ENCODE data around the gene OR4D11. TPM values are rescaled to one million over a fixed set of nuclear protein-coding genes. Genes with fewer than 3 reads are reported as not detected.
"Not testable (repeated sequence)": the region's sequence is repeated elsewhere in the genome, so short reads cannot be mapped to it uniquely, and the experiment has no call there.

OR4D11 gene
- total and polyA plus RNA-seq, 7 donors = not detected

GRCh38 chr11:59528711-59529110 lies 25.3 kb downstream of the OR4D11 start:
- no peaks in the 10 kb centered on the region for H3K9me3 ChIP-seq
- H3K27ac ChIP-seq = no peak overlapping the region
- no peak overlapping the region for H3K4me3 ChIP-seq
- intact Hi-C loops (cut with DNase I) = no loop called here
- no peaks in the 10 kb centered on the region for H3K4me1 ChIP-seq
- no peaks in the 10 kb centered on the region for H3K36me3 ChIP-seq (ENCODE audit: insufficient read depth in 1 of 2, low read depth in 1 of 2)
- DNase-seq = no peak
- TF ChIP-seq, protein P1, sequence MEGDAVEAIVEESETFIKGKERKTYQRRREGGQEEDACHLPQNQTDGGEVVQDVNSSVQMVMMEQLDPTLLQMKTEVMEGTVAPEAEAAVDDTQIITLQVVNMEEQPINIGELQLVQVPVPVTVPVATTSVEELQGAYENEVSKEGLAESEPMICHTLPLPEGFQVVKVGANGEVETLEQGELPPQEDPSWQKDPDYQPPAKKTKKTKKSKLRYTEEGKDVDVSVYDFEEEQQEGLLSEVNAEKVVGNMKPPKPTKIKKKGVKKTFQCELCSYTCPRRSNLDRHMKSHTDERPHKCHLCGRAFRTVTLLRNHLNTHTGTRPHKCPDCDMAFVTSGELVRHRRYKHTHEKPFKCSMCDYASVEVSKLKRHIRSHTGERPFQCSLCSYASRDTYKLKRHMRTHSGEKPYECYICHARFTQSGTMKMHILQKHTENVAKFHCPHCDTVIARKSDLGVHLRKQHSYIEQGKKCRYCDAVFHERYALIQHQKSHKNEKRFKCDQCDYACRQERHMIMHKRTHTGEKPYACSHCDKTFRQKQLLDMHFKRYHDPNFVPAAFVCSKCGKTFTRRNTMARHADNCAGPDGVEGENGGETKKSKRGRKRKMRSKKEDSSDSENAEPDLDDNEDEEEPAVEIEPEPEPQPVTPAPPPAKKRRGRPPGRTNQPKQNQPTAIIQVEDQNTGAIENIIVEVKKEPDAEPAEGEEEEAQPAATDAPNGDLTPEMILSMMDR (IDR thresholded peaks at IDR 0.05) = no peak
- no peak for ATAC-seq
- 39 to 42% (median 40%) methylated on average over 7 of the region's 7 CpGs for WGBS, 3 donors
- H3K27me3 ChIP-seq (ENCODE audit: insufficient read depth in 3 of 3, low read length in 2 of 3) = no peaks in the 10 kb centered on the region

DNA sequence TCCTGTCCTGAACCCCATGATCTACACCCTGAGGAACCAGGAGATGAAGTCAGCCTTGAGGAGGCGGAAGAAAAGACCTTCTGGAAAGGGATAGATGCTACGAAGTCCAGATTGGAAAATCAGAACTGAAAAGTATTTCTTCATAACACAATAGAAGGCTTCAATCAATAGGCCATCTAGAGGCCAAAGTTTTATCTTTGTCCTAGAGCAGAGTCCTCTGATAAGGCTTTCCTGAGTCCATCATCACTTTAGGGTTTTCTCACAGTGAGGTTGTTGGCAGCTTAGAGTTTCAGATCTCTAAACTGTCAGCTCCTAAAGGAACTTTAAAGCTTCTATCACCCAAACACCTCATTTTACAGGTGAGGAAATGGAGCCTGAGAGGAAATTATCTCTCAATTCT lies 29.2 kb downstream of the OR4D11 start:
- no peak overlapping the region for H3K27ac ChIP-seq
- intact Hi-C loops (cut with DNase I) = loop anchor here in 1 of 2 donors (10.0 kb wide), 1 partner anchor 272 kb away; no protein-coding TSS in a partner anchor
- no peaks in the 10 kb centered on the region for H3K27me3 ChIP-seq (ENCODE audit: insufficient read depth in 3 of 3, low read length in 2 of 3)
- H3K9me3 ChIP-seq = no peaks in the 10 kb centered on the region
- H3K4me1 ChIP-seq = peaks cover 6% of the 10 kb centered on the region
- WGBS, 3 donors = 82 to 89% (median 88%) methylated on average over 2 of the region's 2 CpGs
- ATAC-seq = no peak
- no peak overlapping the region for H3K4me3 ChIP-seq
- no peak for DNase-seq
- H3K36me3 ChIP-seq (ENCODE audit: insufficient read depth in 1 of 2, low read depth in 1 of 2) = no peaks in the 10 kb centered on the region
- TF ChIP-seq, protein P1 (IDR thresholded peaks at IDR 0.05) = no peak

- intact Hi-C loops (cut with DNase I) = loop anchor here (5.0 to 10.0 kb wide), 2 partner anchors 268 to 270 kb away; no protein-coding TSS in a partner anchor
- no peaks in the 10 kb centered on the region for H3K9me3 ChIP-seq
- H3K27ac ChIP-seq = no peak overlapping the region
- no peak for ATAC-seq
- H3K4me1 ChIP-seq = peaks cover 6% of the 10 kb centered on the region
- TF ChIP-seq, protein P1 (IDR thresholded peaks at IDR 0.05) = no peak
- 57 to 71% (median 69%) methylated on average over 1 of the region's 1 CpG for WGBS, 3 donors
- H3K36me3 ChIP-seq (ENCODE audit: insufficient read depth in 1 of 2, low read depth in 1 of 2) = no peaks in the 10 kb centered on the region
- no peaks in the 10 kb centered on the region for H3K27me3 ChIP-seq (ENCODE audit: insufficient read depth in 3 of 3, low read length in 2 of 3)
- no peak for DNase-seq
- no peak overlapping the region for H3K4me3 ChIP-seq
These were observed 31.3 kb downstream of the OR4D11 start for GRCh38 chr11:59534676-59535075.

GRCh38 chr11:59542142-59542810 lies 38.9 kb downstream of the OR4D11 start:
- DNase-seq (no peak), ATAC-seq (no peak)
- no peaks in the 10 kb centered on the region for H3K4me1 ChIP-seq
- H3K27ac ChIP-seq = no peak overlapping the region
- H3K36me3 ChIP-seq (ENCODE audit: insufficient read depth in 1 of 2, low read depth in 1 of 2) = no peaks in the 10 kb centered on the region
- TF ChIP-seq, protein P1 (IDR thresholded peaks at IDR 0.05) = no peak
- 48 to 52% (median 49%) methylated on average over 3 of the region's 3 CpGs for WGBS, 3 donors
- H3K27me3 ChIP-seq (ENCODE audit: insufficient read depth in 3 of 3, low read length in 2 of 3) = no peaks in the 10 kb centered on the region
- H3K4me3 ChIP-seq = no peak overlapping the region
- H3K9me3 ChIP-seq = no peaks in the 10 kb centered on the region
- intact Hi-C loops (cut with DNase I) = no loop called here

GRCh38 chr11:59543713-59544112 lies 40.3 kb downstream of the OR4D11 start:
- WGBS, 3 donors = 79 to 91% (median 88%) methylated on average over 3 of the region's 3 CpGs
- ATAC-seq; intact Hi-C loops (cut with DNase I): not testable (repeated sequence)

More at GRCh38 chr11:59543713-59544112, 40.3 kb downstream of the OR4D11 start:
- H3K4me1 ChIP-seq; H3K27me3 ChIP-seq (ENCODE audit: insufficient read depth in 3 of 3, low read length in 2 of 3); H3K36me3 ChIP-seq (ENCODE audit: insufficient read depth in 1 of 2, low read depth in 1 of 2); DNase-seq; H3K9me3 ChIP-seq; H3K4me3 ChIP-seq; H3K27ac ChIP-seq: not testable (repeated sequence)

Data from psoas muscle (tissue), 8 donors.